ENCODE results near the gene ATF7.
A peak's percentile ranks its signal among the peaks of the same experiment; 100 is the strongest.

Gene ATF7

GRCh38 chr12:53592426-53592825 lies 33.8 kb downstream of the ATF7 start:
- no peak overlapping the region for H3K4me3 ChIP-seq (ENCODE audit: low read depth, low read length)
- DNase-seq (ENCODE audit: low read depth): no peak
- no peak for TF ChIP-seq CTCF (IDR thresholded peaks at IDR 0.05; ENCODE audit: control insufficient read depth, extremely low read depth, insufficient read depth)

GRCh38 chr12:53591301-53592206 lies 34.6 kb downstream of the ATF7 start:
- H3K4me3 ChIP-seq (ENCODE audit: low read depth, low read length): peak overlapping the region; percentile 38
- TF ChIP-seq CTCF (IDR thresholded peaks at IDR 0.05; ENCODE audit: control insufficient read depth, extremely low read depth, insufficient read depth): no peak
- peak; percentile 86 for DNase-seq (ENCODE audit: low read depth)

- no peak for DNase-seq (ENCODE audit: low read depth)
- no peak for TF ChIP-seq CTCF (IDR thresholded peaks at IDR 0.05; ENCODE audit: control insufficient read depth, extremely low read depth, insufficient read depth)
- peak overlapping the region; percentile 38 for H3K4me3 ChIP-seq (ENCODE audit: low read depth, low read length)
Measured at GRCh38 chr12:53590652-53591051, 35.5 kb downstream of the ATF7 start.

GRCh38 chr12:53589915-53590314 lies 36.3 kb downstream of the ATF7 start:
- no peak for DNase-seq (ENCODE audit: low read depth)
- no peak overlapping the region for H3K4me3 ChIP-seq (ENCODE audit: low read depth, low read length)
- no peak for TF ChIP-seq CTCF (IDR thresholded peaks at IDR 0.05; ENCODE audit: control insufficient read depth, extremely low read depth, insufficient read depth)

GRCh38 chr12:53589423-53589822 lies 36.8 kb downstream of the ATF7 start:
- no peak overlapping the region for H3K4me3 ChIP-seq (ENCODE audit: low read depth, low read length)
- no peak for TF ChIP-seq CTCF (IDR thresholded peaks at IDR 0.05; ENCODE audit: control insufficient read depth, extremely low read depth, insufficient read depth)
- no peak for DNase-seq (ENCODE audit: low read depth)

- no peak overlapping the region for H3K4me3 ChIP-seq (ENCODE audit: low read depth, low read length)
- DNase-seq (ENCODE audit: low read depth): no peak
- TF ChIP-seq CTCF (IDR thresholded peaks at IDR 0.05; ENCODE audit: control insufficient read depth, extremely low read depth, insufficient read depth): no peak
Measured at GRCh38 chr12:53588123-53588522, 38.1 kb downstream of the ATF7 start.

GRCh38 chr12:53586745-53587144 lies 39.4 kb downstream of the ATF7 start:
- TF ChIP-seq CTCF (IDR thresholded peaks at IDR 0.05; ENCODE audit: control insufficient read depth, extremely low read depth, insufficient read depth): no peak
- no peak for DNase-seq (ENCODE audit: low read depth)
- H3K4me3 ChIP-seq (ENCODE audit: low read depth, low read length): no peak overlapping the region

All from LNCaP clone FGC (cell line).